ENCODE measurements around the gene DRC3.
"Not testable (repeated sequence)": the region's sequence is repeated elsewhere in the genome, so short reads cannot be mapped to it uniquely, and the experiment has no call there.

The DRC3 gene

DNA sequence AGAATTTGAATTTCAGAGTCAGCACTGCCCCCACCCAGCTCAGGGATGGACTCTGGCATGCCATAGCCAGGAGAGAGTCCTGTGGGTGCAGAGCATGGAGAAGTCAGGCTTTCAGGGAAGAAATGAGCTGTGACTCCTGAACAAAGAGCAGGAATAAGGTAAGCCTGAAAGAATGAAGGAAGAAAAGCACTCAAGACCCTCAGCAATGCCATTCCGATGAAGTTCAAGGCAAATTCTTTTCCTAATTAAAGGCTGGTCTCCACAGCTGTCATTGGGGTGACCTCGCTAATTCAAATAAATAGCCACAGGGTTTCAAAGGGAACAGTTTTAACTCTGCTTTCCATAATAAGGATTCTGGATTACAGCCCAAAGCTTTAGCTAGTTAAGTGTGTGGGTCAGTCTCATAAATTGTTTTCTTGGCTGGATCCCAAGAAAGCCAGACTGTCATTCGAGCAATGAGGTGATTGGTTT, 32.2 kb upstream of the DRC3 start:
- no peak for DNase-seq (ENCODE audit: low read depth, low spot score)

DNA sequence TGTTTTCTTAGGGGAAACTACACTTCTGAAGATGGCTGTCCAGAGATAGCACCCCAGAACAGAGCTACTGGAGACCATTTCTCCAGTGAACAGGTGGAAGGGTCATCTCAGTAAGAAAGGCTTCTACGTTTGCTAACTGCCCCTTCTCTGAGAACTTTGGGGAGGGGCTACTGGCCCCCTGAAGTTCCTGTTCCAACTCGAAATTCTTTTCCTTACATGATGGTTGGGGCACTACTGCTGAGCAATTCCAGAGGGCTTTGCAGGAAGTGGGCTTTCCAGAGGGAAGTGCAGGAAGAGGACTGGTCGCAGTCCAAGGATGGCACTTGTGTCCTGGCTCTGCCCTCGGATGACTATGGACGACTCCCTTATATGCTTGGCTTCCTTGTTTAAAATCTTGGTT, 31.6 kb upstream of the DRC3 start:
- no peak for DNase-seq (ENCODE audit: low read depth, low spot score)

- DNase-seq (ENCODE audit: low read depth, low spot score): no peak
These were observed 29.8 kb upstream of the DRC3 start for GRCh38 chr17:17942846-17943245.

DNA sequence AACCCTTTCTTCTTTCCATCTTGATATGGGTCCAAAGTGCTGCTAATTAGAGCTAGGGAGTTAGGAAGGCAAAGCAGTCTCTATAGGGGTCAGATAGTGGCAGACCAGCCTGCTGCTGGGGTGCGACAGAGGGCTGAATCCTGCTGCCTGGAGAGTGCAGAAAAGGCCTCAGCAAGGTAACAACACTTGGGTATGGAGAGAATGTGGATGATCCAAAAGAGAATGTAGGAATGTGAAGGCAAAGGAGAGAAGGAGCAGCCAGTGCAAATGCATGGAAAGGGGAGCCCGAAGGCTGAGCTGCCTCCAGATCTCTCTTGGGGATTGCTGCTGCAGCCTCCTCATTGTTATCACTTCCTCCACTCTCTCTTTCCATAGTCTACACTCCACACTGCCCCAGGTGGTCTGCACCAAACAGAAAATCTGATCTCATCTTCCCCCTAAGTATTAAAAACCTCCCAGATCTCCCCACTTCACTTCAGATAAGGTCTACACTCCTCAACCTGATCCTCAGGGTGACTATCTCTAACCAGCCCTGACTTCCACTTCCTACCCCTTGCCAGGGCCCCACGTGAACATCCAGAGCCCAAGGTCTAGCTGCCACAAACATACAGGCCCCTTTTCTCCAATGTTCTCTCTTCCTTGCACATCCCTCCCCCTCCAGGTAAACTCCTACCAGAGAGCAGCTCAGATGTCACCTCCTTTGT, 29.2 kb upstream of the DRC3 start:
- no peak for DNase-seq (ENCODE audit: low read depth, low spot score)

DNA sequence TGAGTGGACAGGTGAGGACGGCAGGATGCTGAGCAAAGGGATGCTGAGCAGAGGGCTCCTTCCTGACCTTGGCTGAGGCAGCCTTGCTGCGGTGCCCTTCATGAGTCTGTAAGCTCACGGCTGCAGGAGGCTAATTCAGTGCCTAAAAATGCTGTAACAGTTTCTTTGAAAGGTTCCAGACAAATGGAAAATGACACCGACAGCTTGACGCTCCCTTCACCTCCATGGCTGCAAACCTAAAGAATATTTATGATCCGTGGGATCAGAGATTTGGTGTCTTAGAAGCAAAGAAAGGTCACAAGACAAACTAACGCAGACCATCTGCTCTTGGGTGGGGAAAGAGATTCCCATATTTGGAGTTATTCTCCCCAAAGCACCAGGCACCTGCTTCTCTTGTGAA, 28.4 kb upstream of the DRC3 start:
- no peak for DNase-seq (ENCODE audit: low read depth, low spot score)

DNA sequence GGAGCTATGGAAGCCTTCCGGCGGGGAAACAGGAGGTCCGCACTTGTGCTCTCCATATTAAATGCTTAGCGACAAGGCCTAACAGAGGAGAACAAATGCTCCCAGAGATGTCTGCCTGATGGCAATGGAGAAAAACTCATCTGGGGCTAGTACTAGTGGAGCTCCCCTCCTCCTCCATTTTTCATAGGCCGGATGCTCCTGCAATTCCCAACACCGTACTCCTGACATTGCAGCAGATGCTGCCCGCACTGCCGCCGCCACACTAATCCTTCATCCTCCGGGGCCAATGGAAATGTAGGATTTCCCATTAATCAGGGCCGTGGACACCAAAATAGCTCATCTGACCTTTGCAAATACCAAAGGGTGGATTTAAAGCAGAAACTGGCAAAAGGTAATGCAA, 27.9 kb upstream of the DRC3 start:
- DNase-seq (ENCODE audit: low read depth, low spot score): no peak

- no peak for DNase-seq (ENCODE audit: low read depth, low spot score)
These were observed 26.6 kb upstream of the DRC3 start for GRCh38 chr17:17946093-17946492.

GRCh38 chr17:17947309-17947708, 25.4 kb upstream of the DRC3 start:
- no peak for DNase-seq (ENCODE audit: low read depth, low spot score)

DNA sequence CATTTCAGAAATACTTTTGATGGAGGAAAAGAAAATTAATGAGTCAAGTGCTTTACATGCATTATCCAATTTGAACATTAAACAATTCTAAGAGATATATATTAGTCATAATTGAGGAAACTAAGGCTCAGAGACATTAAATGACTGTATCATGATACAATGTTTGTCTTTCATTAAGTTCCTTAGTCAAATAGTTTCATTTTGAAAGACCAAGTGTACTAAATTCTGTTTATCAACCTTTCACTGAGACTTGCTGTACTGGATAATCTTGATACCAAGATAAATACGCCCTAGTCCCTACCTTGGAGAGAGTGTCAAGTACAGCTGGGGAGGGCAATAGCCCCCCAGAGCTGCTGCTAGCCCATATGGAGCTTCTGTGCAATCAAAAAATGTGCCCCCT, 24.7 kb upstream of the DRC3 start:
- no peak for DNase-seq (ENCODE audit: low read depth, low spot score)

DNA sequence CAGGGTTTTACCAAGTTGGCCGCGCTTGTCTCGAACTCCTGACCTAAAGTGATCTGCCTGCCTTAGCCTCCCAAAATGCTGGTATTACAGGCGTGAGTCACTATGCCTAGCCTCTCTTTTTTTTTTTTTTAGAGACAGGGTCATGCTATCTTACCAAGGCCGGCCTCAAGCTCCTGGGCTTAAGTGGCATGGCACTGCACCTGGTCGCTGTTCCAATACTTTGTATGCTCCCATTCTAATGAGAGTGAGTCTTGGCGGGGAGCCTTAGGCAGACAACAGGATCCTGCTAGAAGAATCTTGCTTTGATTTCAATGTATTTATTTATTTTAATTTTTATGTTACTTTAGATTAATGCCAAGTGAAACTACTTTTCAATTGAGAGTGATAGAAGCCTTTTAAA, 22.3 kb upstream of the DRC3 start:
- no peak for DNase-seq (ENCODE audit: low read depth, low spot score)

DNA sequence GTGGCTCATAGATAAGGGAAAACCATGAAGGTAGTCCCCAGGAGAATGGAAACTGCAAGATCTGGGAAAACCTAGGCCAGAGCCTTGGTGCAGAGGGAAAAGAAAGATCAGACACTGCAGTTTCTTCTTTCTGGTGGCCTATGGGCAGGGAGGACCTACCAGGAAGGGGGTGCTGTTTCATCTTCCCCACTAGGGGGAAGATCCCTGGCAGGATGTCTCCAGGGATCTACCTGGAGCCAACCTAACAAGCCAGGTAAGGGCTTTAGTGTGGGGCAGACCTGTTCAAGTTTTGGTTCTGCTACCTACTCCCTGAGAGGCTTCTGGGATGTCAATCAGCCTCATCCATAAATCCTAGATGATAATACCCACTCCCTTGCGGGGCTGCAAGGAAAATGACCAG, 21.9 kb upstream of the DRC3 start:
- DNase-seq (ENCODE audit: low read depth, low spot score): no peak

DNA sequence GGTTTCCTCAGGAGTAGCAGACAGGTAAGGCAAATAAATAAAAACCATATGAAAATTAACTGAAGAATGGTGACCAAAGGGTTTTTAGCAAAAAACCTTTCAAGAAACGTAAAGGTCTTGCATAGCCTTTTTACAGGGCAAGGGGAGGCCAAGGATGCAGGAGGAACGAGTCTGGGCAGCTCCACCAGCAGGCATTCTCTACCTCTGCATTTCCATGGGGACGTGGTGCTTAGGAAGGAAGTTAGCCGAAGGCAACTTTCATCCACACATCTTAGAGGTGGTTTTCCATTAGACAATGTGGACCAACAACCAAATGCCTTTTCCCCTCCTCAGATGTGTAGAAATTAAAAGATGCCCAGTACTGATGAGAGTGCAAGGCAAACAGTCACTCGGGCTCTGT, 21.1 kb upstream of the DRC3 start:
- no peak for DNase-seq (ENCODE audit: low read depth, low spot score)

GRCh38 chr17:17952691-17953090, 20.0 kb upstream of the DRC3 start:
- DNase-seq (ENCODE audit: low read depth, low spot score): no peak

DNA sequence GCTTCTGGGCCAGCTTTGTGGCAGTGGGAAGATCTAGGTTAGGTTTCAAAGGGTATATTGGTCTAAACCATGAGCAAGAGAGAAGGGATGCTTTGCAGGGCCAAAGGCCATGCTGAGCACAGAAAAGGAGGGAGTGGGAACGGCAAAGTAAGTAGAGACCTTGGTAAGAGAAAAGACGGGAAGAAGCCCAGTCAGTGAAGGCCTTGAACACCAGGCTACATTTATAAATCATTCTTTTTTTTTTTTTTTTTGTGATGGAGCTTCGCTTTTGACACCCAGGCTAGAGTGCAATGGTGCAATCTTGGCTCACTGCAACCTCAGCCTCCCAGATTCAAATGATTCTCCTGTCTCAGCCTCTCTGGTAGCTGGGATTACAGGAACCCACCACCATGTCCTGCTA, 18.6 kb upstream of the DRC3 start:
- no peak for DNase-seq (ENCODE audit: low read depth, low spot score)

- DNase-seq (ENCODE audit: low read depth, low spot score): not testable (repeated sequence)
These were observed 16.8 kb upstream of the DRC3 start for GRCh38 chr17:17955790-17956341.

- no peak for DNase-seq (ENCODE audit: low read depth, low spot score)
These were observed 15.1 kb upstream of the DRC3 start for GRCh38 chr17:17957584-17957916.

DNA sequence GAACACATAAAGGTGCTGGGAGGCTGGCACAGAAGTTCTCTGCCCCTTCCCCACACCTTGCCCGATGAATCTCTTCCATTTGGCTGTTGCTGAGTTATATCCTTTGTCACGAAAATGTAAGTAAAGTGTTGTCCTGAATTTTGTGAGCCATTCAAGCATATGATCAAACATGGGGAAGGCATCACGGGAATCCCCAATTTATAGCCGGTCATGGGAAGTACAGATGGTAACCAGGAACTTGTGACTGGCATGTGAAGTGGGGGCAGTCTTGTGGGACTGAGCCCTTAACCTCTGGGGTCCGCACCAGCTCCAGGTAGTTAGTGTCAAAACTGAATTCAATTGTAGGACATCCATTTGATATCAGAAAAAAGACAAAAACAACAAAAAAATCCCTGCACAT, 13.7 kb upstream of the DRC3 start:
- DNase-seq (ENCODE audit: low read depth, low spot score): no peak

DNA sequence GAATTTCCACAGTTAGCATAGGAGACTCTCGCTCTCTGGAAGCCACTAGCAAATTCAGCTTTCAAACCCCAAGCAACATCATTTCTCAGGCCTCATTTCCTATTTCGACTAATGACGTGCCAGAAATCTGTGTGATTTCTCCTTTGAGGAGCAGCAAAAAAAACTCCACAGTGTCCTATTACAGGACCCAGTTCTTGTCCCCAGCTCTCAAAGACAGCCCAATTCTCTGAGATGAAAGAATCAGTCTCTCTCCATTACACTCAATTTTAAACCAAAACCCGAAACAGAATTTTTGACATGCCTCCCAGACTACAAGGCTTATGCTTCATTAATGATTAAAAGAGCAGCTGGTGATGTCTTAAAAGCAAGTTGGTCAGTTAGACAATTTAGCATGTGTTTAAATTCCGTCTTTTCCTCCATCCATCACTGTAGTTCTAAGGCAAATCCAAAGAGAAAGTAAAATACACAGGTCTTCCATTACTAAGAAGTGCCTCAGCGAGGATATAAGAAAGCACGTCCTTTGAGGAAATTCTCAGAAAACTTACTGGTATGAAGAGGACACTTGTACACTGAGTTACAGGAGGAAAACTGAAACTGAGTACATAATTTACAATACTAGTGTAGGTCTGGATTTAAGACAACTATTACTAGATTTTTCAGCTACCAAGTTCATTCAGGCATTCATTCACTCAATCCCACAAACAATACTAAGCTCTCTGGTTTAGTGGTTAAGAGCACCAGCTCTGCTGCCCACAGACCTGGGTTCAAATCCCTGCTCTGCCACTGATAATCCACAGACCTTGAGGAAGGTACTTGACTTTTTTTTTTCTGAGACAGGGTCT, 12.9 kb upstream of the DRC3 start:
- no peak for DNase-seq (ENCODE audit: low read depth, low spot score)

DNA sequence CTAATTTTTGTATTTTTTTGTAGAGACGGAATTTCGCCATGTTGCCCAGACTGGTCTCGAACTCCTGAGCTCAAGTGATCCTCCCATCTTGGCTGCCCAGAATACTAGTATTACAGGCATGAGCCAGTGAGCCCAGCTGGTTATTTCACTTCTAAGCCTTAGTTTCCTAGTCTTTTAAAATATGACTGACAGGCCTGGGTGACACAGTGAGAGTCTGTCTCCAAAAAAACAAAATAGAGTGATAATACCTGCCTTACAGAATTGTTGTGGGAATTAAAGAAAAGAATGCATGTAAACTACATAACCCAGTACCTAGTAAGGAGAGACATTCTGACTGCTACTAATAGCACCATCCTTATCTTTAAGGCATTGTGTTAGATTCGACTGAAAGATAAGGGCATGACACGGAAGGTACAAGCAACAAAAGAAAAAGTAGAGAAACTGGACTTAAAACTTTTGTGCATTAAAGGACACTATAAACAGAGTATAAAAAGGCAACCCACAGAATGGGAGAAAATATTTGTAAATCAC, 12.1 kb upstream of the DRC3 start:
- DNase-seq (ENCODE audit: low read depth, low spot score): no peak

DNA sequence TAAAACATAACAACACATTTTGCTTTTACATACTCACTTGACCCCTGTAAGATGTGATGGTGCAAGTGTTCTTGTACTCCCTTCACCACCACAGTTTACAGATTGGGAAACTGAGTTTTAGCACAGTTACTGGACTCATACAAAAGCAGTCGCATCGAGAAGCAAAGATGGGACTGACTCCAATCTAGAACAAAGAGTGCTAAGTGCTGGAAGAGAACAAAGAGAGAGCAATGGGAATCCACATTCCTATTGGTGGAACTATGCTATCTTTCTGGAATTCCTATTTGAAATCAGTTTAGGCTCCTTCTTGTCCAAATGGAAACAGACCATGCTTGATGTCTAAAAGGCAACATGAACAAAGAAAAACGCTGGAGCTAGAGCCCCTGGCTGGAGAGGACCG, 9.6 kb upstream of the DRC3 start:
- DNase-seq (ENCODE audit: low read depth, low spot score): no peak

DNA sequence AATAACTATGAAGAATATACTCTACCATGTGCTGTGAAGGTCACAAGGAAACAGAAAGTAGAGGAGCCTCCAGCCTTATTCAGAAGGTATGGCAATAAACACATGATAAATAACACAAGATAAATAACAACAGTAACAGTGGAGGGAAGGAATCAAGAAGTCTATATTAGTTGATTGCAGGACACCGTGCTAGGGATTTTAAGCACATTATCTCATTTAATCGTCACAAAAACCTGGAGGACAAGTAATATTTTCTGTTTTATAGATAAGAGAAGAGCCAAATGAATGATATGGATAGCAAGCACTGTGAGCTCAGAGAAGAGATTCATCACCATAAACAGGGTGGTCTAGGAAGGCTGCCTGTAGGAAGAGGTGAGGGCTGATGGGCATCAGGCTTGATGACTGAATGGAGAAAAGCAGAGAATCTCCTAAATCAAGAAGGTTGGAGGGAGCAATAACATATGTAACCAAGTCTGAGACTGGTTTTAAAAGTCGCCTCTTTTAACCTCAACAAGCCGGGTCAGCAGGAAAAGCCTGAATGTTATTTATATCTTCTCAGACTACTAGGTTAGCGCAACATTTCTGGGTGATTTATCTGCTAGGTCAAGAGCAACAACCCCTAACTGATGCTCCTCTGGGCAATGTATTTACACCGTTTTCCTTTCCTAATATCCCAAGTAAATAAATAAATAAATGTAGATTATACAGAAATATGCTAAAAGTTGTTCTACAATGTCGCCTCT, 8.8 kb upstream of the DRC3 start:
- no peak for DNase-seq (ENCODE audit: low read depth, low spot score)

DNA sequence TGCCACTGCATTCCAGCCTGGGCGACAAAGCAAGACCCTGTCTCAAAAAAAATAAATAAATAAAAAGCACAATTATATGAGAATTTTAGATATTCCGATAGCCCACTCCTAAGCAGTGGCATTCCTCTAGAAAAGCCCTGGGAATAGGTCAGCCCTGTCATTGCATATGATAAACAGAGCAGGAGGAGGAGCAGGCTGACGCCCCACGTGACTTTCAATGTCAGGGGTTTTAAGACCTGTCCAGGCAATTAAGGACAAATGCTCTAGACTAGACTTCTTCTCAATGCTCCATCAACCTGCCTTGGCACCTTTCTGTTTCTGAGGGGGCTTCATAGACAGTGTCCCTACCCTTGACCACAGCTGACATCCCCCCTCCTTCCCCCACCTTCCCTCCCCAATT, 8.0 kb upstream of the DRC3 start:
- DNase-seq (ENCODE audit: low read depth, low spot score): no peak
